EH (cell line): Measurements from ENCODE around the gene C6orf89.

Experiments used
- DNase-seq: peaks from one replicate; pipeline ENCODE4 v3.0.0-alpha.2; 2015; ENCODE audit warnings: low read depth

The C6orf89 gene

DNA sequence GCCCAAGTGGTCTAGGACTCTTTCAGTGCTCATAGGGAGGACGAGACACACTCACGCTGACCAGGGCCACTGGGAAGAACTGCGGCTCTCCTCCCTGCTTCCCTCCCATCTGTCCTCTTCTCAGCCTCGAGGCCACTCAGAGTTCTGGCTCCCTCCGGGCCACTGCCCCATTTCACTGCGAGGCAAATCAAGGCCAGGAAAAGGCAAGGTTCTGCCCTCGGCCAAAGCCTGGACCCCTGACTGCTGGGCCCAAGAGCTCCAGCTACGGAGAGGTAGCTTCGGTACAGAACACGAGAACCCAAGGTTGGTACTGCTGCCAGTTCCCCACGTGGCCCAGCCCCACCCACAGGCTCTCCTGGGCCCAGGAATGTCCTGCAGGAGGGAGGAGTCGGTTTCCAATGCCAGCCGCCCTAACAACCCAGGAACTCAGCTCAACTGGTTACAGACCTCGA, 83.5 kb downstream of the C6orf89 start:
- no peak for DNase-seq

DNA sequence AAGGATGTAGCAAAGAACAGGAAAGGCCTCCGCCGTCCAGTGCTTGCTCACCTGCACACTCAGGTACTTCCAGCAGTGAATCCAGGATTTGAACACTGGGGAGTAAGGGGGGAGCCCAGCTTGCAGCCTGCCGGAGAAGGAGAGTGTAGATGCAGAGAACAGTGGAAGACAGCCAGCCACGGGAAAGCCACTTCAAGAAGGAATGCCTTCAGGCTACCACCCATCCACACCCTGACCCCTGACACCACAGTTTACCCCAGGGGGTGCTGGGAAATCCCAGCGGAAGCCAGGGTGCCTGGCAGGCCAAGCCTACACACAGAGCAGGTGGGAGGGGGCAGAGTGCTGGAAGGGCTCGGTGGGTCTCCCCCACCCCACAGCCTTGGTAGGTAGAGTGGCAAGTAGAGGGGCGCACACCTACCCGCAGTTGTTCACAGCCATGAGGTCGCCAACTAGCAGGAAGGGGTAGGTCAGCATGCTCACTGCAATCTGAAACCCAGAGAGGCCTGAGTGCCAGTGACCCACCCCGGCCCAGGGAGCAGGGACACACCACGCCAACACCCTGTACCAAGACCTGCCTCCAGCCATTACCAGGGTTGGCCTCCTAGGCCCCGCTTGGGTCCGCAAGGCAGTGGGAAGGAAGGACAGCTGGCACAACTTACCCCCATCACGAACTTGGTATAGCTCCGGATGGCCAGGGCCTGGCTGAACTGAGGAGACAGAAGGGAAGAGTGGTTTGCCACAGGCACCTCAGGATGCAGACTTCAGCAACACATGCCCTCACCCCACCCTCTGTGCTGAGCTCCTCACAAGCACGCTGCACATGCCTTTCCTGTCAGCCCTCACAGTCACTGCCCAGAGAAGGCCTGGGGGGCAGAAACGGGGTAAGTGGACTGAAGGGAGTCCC, 84.5 kb downstream of the C6orf89 start:
- no peak for DNase-seq

GRCh38 chr6:36970892-36971842, 85.4 kb downstream of the C6orf89 start:
- no peak for DNase-seq

DNA sequence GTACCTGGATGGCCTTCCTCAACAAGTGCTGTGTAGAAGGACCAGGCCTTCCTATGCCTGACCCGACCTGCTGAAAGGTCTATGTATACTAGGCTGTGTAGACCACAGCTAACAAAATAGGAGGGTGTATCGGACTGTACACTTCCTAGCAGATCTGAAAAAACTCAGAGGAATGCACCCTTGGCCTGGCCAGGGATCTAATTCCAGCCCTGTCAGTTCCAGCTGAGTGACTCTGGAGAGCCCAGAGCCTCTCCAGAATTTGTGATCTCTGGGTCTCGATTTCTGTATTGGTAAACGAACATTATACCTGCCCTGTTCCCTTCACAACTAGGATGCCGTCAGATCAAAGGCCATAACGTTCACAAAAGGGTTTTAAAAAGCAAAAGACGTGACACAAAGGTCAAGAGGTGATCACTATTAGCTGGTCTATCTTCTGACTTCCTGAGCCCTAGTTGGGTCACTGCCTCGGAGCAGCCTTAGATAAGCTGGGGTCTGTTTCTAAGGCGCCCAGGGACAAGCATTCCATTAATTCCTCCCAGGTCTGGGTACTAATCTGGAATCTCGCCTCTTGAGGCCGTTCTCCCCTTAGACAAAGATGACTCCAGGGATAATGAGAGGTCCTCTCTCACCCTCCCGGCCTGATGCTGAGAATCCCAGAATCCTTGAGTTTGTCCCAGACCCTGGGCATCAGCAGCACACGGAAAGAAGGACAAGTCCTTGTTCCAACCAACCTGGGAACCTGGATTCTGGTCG, 86.3 kb downstream of the C6orf89 start:
- no peak for DNase-seq

- no peak for DNase-seq
Measured at GRCh38 chr6:36973190-36973589, 87.4 kb downstream of the C6orf89 start.

DNA sequence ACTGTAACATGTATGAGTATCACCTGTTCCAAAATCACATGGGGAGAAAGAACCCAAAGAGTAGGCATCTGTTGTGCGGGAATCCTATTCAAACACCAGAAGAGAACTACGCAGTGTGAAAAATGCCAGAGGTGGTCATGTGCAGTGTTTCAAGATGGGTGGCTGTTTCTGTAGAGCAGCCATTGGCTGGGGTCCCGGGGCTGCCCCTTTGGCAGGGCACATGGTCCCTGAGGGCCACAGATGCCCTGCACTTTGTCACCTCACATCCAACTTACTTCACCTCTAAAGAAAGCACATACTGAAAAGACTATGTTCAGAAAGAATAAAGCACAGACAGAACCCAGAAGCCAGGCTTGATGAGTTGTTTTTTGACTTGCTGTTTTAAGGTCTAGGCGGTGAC, 87.9 kb downstream of the C6orf89 start:
- no peak for DNase-seq

DNA sequence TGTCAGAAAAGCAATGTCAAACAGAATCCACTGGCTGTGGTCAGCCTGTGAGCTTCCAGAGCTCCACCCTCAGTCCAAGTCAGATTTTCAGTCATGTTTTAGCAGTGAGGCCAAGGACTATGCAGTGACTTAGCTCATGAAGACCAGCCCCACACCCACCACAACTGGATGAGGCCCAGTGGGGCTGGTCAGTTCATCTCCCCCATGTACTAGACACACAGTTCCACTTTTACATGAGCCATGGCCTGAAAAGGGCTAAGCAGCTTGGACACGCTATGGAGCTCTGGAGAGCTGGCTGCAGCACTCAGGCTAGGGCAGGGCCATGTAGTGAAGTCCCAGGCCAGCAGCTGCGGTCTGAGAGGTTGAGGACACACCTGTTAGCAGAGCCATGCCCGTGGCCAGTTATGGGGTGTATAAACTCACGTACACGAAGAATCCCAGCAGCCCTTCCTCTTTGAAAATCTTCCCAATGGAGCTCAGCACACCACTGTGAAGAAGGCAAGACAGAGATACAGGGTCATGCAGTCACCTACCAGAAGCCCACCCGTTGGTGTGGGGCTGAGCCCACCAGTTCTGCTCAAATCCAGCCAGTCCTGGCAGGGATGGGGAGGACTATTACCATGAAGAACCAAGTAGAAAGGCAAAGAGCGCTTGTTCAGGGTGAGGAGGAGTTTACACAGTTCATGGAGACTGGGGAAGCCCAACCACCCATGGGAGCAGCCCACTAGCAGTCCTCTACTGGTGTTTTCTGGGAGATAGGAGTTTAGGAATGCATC, 89.7 kb downstream of the C6orf89 start:
- no peak for DNase-seq

- DNase-seq, result no peak
Measured at GRCh38 chr6:36976007-36976264, 90.2 kb downstream of the C6orf89 start.

GRCh38 chr6:36976509-36976908, 90.8 kb downstream of the C6orf89 start:
- DNase-seq, result no peak

DNA sequence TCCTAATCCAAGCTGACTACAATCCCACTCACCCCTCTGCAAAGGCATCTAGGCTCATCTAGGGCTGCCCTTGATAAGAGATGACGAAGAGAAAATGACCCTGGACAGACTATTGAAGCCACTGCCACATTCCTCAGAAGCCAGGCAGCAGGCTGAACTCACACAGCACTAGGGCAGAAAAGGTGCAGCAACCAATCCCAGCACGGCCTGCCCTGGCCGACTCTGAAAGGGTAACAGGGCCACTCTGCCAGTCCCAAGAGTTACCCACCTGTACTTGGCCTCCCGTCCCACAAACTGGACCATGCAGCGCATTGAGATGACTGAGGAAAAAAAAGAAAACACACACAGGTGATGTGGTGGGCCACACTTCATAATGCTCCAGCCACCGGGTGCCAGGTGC, 91.2 kb downstream of the C6orf89 start:
- no peak for DNase-seq

DNA sequence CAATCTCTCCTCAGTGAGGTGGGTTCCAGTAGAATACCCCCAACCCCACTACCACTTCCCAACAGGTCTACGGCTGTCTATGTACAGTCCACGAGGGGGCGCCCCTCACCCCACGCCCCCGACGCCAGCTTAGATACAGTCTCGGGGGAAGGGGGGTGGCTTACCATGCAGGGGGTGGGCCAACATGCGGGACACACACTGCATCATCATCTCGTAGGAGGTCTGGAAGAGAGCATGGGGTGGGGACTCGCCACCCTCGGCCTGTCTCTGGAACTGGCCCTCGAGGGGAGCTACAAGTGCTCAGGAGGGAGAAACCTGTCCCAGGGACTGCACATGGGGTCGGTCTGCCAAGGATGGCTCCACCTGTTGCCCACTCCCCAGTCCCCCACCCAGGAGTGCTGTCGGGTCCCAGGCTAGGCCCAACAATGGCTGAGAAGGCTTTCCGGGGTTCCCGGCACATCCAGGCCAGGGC, 91.8 kb downstream of the C6orf89 start:
- DNase-seq, result no peak
